GM18909 (cell line): Measurements from ENCODE around the gene MMRN2.
"Not testable (repeated sequence)": the region's sequence is repeated elsewhere in the genome, so short reads cannot be mapped to it uniquely, and the experiment has no call there.

ENCODE experiments used
- ATAC-seq: cut with Tn5 transposase; IDR thresholded peaks from one replicate; pipeline ENCODE4 v1.9.1; 2021; ENCODE audit warnings: mild to moderate bottlenecking; ENCODE audit not compliant: unreplicated experiment, poor library complexity

Gene MMRN2

DNA sequence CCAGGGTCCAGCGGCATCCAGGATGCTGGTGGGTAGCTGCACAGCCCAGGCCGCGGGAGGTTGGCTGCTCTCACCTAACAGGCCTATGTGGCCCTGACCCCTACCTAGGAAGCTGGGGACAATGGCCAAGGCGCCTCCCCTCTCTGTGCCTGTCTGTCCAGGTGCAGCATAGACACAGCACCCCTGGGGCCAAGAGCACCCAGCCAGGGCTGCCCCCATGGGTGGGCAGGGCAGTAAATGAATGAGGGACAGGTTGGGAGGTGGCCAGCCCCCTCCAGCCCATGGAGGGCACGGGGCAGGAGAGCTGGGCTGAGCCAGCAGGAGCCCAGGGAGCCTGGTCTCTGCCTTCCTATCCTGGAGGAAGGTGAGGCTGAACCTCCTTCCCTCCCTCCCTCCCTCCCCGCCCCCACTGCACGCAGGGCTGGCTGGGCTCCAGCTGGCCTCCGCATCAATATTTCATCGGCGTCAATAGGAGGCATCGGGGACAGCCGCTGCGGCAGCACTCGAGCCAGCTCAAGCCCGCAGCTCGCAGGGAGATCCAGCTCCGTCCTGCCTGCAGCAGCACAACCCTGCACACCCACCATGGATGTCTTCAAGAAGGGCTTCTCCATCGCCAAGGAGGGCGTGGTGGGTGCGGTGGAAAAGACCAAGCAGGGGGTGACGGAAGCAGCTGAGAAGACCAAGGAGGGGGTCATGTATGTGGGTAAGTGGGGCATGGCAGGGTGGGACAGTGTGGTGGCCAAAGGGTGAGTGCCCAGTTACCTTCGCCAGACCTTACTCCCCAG lies 893 bp upstream of the MMRN2 start, which contains the start of gene SNCG:
Gene SNCG, plus strand, starts transcription at position 484 of the 785 bp plus-strand sequence. Its CDS starts 99 bp downstream, at position 583.
- no peak for ATAC-seq

DNA sequence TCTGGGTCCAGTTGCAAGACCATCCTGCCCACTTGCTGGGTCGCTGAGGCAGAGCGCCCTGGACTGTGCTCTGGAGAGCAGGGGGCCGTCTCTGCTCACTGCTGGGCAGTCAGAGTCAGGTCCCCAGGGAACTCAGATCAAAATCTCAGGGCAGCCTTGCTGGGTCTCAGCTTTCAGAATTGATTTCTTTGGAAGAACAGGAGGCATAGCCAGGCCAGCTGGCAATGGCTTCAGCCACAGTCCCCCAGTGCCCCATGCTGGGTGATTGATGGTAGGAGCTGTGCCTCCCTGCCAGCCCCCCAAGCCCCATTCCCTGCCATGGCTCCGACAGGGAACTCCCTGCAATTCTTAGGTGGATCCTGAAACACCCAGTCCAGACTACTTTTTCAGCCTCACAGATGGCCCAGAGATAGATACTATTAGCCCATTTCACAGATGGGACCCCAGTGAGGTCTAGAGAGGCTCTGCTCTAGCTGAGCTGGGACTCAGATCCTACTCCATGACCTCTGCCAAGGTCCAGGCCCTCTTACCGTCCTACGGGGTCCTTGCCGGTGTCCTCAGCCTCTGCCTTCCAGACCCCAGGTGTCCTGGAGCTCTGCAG lies 467 bp downstream of the MMRN2 start:
- ATAC-seq, result no peak

DNA sequence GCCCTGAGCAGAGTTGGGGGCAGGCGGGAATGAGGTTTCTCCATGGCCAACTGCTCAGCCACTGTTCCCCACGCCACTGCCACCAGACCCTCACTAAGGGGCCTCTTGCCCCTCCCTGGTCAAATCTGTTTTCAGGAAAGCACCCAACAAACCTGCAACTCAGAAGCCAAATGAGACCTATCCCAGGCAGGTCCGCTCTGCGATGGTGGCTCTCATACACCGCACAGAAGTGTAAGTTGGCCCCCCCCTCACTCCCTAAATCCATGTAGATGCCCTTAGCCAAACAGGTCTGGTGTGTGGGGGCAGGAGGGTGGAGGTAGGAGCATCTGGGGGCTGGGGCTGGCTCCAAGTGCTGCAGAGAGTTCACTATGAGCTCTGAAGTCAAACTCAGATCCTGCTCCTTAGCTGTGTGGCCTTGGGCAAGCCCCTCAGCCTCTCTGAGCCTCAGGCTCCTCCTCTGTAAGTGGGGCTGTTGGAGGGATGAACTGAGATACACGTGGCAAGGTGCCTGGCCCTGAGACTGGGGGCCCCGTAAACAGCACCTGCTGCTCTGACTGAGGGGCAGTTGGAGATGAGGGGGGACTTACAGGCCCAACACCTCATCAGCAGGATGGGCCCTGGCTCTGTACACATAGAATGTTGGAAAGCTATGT lies 1.1 kb downstream of the MMRN2 start:
- ATAC-seq, result no peak

DNA sequence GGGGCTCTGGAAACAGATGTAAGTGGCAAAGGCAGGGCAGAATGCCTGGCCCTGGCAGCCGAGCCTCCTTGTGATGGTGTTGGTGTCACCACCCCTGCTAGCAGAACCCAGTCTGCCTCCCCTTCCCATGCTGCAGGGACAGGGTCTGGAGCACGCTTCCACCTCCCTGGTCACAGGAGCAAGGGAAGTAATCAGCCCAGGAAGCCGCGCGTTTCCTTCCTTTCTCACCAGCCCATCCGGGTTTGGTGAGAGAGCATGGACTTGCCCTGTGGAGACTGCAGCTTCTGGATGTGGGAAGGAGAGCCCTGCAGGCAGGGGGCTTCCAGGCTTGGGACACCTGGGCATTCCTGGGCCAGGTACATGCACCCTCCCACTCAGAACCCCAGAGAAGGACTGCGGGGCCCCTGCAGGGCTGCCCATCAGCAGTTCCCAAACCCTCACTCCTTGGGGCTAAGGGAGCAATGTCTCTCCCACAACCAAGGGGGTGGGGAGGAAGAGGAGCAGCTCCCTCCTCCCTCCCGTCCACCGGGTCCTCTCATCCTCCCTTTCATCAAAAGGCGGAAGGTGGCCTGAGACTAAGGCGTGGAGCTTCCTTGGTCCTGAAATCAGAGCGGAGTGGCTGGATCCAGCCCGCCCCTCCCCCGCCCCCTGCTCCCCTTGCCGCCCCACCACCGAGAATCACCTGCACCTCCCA lies 1.8 kb downstream of the MMRN2 start:
- no peak for ATAC-seq

DNA sequence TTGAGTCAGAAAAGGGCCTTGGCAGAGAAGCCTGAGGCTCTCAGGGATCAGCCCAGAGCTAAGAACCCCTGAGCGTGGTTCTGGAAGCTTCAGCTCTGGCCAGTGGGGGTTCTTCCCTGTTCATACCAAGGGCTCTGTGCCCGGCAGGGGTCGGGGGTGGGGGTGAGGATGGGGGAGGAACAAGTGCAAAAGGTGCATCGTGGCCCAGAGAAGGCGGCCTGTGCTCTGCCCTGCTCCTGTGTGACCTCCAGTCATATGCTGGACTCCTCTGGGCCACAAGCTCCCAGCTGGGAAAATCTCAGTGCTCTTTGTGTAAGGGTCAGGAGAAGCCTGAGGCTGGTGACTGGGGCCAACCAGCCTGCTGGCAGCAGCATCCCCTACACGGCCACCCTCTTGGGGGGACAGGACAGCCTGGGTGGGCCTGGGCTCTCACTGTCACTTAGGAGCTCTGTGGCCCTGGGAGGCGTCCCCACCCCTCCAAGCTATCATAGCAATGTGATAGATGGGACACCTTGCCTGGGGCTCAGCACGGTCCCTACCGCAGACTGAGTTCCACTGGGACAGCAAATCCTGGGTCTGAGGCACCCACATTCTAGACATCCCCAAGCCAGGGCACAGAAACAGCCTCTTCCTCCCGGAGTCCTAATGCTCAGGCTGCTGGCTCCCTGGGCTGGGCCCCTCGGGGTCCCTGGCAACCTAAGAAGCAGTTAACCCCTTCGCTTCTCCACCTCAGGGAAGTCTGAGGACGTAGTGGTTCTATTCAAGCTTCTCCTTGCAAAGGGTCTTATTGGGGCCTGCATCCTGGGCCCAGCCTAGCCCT lies 2.5 kb downstream of the MMRN2 start:
- ATAC-seq, result no peak

DNA sequence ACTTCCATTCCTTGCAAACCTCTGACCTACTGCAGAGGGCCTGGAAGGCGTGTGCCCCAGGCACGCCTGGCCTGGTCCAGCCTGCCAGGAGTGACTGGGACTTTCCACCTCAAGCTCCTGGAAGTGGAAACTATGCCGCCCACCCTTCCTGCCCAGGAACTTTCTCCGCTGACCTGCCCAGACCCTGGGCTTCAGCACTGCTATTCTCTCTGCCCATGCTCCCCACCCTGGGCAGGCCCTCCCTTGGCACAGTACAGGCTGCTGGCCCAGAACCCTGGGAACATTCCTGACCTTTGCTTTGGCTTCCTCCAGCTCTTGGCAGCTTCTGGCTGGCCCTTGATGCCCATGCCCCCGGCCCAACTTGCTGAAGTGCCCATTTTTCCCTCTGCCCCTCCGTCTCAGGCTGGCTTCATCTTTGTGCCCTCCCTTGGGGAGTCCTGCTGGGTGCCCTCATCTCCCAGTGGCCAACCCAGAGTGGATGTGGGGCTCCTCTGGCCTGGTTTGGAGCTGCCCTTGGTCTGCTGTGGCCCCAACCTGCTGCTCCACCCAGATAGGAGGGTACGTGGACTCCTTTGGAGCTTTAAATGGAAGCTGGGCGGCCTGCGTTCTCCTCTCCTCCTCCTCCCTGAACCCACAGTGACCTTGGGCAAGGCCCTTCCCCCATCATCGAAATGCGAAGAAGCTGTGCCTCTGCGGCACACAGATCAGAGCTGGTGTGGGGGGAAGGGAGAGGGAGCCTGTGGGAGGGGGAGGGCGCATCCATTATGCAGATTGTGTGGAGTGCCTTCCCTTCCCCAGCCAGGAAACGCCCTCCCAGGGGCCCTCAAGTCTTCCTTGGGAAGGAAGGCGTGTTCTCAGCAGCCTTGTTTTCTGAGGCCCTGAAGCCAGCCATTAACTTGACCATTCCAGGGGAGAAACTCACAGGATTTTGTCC lies 3.4 kb downstream of the MMRN2 start:
- ATAC-seq, result no peak

DNA sequence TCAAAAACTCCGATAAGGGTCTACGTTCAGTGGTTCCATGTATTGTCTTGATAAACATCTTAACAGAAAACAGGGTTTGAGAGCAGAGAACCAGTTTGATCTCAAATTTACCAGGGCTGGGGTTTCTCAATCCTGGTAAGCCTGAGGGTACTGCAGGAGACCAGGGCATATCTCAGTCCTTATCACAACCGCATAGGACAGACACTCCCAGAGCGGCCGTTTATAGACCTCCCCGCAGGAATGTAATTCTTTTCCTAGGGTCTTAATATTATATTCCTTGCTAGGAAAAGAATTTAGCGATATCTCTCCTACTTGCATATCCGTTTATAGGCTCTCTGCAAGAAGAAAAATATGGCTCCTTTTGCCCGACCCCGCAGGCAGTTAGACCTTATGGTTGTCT lies 4.7 kb downstream of the MMRN2 start:
- ATAC-seq, result not testable (repeated sequence)

DNA sequence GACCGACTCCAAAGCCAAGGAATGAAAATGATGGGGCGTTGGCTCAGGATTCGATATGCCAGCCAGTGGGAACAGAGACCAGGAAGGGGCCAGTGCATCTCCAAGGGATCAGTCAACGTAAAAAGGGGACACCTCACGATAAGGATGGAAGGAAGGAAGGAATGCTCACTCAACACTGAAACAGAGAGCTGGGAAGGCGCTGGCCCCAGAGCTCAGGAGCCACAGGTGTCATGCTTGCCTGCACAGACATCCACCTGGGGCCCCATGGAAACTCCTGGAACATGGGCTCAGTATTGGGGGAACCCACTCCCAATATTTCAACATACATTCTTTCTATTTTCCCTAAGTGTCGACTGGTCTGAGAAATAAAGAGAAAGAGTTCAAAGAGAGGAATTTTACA lies 5.3 kb downstream of the MMRN2 start:
- ATAC-seq, result no peak

DNA sequence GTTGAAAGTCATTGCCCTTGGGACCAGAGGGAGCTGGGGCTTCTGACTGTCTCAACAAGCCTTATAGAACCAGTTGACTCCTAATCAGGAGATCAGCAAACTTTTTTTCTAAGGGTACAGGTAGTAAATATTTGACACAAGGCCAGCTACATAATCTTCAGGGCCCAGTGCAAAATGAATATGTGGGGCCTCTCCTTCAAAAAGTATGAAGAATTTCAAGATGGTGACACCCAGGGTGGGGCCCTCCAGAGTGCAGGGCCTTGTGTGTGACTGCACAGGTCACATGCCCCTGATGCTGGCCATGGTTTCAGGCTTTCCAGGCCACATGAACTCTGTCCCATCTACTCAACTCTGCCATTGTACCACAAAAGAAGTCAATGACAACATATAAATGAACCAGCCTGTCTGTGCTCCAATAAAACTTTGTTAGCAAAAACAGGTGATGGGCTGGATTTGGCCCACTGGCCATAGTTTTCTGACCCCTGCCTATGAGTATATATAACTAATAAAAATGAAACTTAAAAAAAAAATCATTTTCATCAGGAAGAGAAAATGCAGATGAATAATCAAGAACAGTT lies 6.1 kb downstream of the MMRN2 start:
- ATAC-seq, result no peak

DNA sequence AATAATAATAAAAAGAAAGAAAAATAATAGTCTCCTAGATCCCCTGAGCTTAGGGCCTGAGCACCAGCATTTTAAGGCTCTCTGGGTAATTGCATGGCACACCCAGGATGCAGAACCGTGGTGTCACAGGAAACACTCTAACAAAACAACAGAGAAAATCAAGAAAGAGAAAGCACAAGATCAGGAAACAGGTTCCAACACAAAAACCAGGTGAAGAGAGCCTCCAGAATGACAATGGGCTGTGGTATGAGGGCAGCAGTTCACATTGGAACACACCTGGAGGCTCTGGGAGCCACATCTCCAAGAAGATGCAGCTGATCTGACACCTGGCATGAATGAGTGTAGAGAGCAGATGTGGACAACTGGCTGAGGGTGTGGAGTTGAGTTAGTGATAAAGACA lies 7.1 kb downstream of the MMRN2 start:
- ATAC-seq, result no peak

DNA sequence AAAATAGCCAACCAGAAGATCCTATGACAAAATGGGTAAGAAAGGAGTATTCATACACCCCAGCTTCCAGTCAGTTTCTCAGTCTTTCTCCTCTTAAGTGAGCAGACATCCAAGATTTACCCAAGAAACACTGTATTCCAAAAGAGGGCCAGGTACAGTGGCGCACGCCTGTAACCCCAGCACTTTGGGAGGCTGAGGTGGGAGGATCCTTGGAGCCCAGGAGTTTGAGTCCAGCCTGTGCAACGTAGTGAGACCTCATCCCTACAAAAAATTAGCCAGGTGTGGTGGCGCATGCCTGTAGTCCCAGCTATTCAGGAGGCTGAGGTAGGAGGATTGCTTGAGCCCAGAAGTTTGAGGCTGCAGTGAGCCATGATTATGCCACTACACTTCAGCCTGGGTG lies 9.6 kb downstream of the MMRN2 start:
- ATAC-seq, result not testable (repeated sequence)

DNA sequence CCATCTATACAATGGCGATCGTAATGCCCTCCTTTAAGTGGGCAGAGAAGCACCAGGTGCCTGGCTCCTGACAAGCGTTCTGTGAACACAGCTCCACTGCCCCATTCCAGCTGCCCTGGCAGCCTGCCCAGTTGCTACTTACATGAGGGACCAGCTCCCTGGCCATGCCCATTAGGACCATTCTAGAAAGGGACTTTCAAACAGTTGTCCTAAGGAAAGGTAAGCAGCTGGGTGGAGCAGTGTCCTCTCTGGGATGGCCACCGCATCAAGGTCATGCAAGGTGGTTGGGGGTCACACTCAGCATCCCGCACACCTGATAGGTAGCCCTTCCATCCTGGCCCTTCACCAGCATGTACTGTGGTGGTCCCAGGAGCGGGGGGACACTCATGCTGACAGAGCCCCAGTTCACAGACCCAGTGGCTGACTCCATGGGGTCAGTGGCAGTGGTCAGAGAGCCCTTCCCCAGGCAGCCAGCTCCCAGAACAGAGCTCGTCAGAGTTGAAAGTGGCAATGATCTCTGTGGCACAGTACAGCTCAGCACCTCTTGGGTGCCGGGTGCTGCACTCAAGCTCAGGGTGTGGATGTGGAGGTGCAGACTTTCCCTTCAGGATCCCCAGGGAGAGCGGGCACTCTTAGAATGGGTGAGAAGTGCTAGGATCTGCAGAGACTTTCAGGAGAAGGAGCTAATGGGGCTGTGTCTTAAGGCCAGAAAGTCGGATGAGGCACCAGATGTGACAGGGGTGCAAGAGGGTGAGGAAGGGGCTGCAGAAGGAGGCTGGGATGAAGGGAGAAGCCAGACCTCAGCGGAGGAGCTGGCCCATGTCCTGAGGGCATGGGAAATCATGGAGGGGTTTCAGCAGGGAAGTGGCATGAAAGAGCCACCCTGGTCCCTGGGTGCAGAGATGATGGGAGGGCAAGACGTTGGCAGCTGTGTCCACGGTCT lies 10.9 kb downstream of the MMRN2 start:
- ATAC-seq, result no peak

DNA sequence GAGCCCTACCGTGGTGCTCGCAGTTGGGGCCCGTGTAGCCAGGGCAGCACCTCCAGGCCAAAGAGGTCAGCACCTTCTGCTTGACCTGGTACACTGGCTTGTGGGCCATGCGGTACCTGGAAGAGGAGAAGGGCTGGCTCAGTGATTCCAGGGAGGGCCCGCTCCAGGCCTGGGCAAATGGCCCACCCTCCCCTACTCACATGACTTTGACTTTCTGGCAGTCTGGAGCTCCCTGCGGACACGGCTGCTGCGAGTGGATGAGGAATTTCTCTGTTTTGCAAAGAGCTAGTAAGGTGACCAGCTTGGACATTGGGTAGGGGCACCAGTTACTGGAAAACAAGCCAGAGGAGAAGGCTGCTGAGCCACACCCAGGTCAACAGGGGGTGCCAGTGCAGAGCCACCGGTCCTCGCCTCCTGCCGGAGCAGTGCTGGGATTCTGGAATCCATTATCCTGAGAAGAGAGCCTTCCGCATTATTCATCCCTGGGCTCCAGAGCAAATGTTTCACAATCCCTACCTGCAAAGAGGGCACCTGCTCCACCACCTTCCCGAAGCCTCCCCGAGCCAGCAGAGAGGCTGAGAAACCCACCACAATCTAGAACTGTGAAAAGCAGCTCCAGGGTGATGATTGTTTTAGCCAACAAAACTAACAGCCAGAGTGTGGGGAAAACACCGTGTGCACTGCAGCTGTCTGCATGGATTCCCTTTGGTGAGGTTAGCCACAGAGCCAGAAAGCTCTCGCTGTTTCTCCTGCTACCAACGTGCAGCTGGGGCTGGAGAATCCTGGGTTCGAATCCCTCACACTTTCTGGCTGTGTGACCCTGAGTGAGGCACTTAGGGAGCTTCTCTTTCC lies 11.8 kb downstream of the MMRN2 start:
- ATAC-seq, result no peak

DNA sequence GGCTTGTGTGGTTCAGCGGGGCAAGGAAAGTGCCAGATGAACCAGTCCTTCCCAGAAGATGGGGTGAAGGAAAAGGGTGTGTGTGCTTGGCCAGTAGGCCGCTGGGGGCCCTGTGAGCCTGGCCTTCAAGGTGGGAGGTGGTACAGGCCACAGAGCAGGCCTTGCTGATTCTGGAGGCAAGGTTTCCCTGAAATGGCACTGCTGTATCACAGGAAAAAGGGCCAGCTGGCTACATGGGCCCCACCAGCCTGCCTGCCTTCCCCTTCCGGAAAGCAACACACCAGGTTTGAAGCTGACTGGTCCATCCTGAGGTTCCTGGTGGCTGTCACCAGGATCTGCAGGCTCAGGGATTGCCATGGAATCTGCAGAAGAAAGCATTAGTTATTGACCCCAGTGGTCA lies 12.5 kb downstream of the MMRN2 start:
- no peak for ATAC-seq

DNA sequence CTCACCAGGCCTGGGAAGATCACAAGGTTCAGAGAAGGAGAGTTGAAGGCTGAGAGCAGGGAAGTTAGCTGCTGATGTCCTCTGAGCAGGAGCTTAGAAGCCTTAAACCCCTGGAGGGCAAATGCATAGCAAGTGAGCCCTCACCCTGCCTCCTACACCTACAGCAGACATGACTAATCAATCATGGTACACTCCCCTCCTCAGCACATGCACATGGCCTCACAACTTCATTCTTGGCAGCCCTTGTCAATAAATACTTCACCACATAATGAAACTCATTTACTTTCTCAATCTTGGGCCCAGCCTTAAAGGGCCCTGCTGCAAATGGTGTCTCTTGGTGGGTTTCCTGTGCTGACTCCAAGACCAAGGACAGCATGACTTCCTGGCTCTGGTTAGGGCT lies 12.9 kb downstream of the MMRN2 start:
- no peak for ATAC-seq

DNA sequence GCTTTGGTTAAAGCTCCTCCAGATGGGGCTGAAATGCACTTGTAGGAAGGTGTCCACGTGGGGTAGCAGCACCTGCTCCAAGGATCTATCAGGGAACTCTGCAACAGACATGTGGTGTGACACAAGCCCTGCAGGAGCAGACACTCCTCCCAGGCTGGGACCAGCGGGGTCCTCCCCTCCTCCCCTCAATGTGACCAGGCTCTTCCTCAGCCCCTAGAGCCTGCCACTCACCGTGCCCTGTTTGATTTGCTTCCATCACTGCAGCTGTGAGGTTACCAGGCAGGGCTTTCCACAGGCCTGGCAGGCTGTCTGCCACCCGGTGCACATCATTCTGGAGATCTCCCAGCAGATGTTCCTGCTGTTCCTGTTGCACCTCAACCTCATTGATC lies 13.4 kb downstream of the MMRN2 start:
- no peak for ATAC-seq
